HG02840 (cell line): ENCODE results near the gene XRCC6.
A peak's percentile ranks its signal among the peaks of the same experiment; 100 is the strongest.
"Not testable (repeated sequence)": the region's sequence is repeated elsewhere in the genome, so short reads cannot be mapped to it uniquely, and the experiment has no call there.

Source experiments
- ATAC-seq: cut with Tn5 transposase; IDR thresholded peaks from one replicate; pipeline ENCODE4 v1.9.1; 2021; ENCODE audit warnings: mild to moderate bottlenecking, moderate library complexity, moderate number of reproducible peaks; ENCODE audit not compliant: unreplicated experiment, low FRiP score

Gene XRCC6

DNA sequence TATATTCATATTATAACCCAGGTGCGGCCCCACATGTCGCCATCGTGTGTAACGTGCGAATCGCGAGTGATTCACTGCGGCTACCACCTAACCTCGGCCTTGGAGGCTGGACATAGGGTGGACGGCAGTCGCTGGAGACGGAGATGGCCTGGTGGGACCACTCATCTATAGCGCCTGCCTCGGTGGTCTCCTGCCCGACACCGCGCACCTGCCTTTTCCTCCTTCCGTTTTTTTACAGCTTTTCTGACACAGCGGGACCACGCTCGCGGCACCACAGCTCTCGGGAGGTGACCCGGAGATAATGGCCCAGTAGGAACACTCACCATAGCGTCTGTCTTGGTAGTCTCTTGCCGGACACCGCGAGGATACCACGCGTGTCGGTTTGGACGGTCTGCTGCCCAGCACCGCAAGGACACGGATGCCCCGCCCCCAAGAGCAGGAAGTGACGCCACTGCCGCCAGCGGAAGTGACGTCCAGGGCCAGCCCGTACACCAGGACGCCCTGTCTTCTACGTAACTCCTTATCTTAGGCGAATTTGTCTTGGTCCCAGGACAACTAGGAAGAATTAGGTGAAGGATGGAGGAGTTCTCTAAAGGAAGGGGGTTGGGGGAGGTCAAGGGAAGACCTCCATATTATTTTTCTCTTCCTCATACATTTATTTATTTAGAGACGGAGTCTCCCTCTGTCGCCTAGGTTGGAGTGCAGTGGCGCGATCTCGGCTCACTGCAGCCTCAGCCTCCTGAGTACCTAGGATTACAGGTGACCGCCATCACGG, 61.1 kb downstream of the XRCC6 start:
- peak; percentile 79 for ATAC-seq

DNA sequence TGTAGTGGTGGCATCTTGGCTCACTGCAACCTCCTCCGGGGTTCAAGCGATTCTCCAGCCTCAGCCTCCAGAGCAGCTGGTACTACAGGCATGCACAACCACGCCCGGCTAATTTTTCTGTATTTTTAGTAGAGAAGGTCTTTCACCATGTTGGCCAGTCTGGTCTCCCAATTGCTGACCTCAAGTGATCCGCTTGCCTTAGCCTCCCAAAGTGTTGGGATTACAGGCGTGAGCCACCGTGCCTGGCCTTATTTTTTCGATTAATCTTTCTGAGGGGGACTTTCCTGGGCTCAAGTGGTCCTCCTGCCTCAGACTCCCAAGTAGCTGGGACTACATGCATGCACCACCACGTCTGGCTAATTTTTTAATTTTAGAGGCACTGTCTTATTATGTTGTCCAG, 62.0 kb downstream of the XRCC6 start:
- ATAC-seq = no peak

DNA sequence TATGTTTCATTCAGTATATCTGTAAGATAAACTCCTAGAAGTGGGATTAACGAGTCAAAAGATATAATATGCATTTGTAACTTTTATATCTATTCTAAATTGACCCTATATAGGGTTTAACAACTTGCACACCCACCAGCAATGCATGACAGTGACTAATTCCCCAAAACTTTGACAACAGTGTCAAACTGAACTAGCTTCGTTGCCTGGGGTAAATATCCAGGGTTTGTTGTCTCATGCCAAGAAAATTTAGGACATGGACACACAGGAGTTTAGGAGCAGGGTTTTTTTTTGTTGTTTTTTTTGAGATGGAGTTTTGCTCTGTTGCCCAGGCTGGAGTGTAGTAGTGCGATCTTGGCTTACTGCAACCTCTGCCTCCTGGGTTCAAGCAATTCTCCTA, 62.5 kb downstream of the XRCC6 start:
- ATAC-seq = no peak

DNA sequence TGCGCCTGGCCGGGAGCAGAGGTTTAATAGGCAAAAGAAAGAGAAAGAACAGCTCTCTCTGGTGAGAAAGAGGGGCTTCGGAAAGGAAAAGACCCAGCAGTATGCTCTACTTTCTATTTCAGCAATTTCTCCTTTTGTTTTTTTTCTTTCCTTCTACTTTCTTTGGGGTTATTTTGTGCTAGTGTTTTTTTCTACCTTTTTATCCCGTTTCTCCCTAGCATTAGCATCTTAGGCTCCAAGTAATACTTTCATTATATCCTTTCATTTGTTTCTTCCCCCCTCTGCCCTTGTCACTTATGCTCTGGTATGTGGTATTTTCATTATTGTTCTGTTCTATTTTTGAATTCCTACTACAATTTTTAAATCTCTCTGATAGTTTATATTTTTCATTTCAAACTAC, 63.1 kb downstream of the XRCC6 start:
- no peak for ATAC-seq

DNA sequence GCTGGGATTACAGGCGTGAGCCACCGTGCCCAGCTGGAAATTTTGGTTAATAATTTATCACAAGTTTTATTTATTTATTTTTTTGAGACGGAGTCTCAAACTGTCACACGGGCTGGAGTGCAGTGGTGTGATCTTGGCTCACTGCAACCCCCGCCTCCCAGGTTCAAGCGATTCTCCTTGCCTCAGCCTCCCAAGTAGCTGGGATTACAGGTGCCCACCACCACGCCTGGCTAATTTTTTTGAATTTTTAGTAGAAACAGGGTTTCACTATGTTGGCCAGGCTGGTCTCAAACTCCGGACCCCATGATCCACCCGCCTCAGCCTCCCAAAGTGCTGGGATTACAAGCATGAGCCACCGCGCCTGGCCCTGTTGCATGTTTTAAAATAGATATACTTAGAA, 65.8 kb downstream of the XRCC6 start:
- ATAC-seq = not testable (repeated sequence)

DNA sequence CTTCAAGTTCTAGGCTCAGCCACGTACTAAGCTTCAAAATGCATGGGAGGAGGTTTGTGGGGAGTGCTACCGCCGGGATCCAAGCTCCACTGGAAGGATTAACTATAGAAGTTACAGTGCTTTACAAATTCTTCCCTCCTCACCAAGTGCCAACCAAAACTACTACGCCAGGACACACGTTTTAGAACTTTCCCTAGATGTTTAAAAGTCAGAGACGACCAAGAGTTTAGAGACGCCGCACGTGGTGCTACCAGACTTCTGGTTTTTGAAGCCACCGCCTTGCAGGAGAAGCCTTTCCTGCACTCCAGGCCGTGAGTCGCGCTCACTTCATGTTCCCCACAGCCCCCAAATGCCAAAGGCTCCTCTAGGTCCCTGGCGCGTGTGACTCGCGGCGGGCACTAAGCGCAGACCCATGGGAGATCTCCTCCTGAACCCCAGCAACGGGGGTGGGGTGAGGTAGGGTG, 66.8 kb downstream of the XRCC6 start:
- ATAC-seq = no peak

DNA sequence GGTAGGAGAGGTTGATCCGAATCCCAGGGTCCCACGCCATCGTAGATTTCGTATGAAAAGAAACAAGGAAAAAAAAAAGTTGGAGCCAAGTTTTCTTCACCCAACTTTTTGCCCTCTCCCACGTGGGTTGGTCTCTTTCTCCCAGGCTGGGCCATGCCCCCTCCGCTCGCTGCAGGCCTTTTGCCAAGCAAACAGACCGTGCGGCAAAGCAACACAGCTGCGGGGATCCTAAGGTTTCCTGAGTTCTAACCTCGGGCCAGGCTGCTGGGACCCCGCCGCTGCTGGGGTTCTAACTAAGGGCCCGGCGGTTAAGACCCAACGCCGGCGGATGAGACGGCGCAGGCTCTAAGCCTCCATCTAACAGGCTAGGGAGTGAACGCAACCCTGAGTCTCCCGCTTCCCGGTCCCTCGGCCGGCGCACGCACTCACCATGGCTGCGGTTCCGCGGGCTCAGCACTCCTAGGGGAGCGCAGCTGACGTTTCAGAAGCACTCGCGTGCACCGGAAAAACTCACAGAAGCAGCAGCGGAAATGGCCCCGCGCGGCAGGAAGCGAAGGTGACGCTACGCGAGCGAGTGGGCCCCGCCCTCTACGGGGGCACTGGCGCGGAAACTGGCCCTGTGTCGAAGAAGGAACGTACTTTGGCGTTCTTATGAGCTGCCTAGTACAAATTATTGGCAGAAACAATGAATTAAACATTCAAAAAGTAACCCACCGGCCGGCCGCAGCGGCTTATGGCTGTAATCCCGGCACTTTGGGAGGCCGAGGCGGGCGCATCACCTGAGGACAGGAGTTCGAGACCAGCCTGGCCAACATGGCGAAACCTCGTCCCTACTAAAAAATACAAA, 67.5 kb downstream of the XRCC6 start, which contains the start of gene SNU13:
SNU13 (minus strand) TSS at position 503 of the 847 bp plus-strand sequence; CDS start at position 432, 71 bp downstream.
- ATAC-seq = peak; percentile 81

DNA sequence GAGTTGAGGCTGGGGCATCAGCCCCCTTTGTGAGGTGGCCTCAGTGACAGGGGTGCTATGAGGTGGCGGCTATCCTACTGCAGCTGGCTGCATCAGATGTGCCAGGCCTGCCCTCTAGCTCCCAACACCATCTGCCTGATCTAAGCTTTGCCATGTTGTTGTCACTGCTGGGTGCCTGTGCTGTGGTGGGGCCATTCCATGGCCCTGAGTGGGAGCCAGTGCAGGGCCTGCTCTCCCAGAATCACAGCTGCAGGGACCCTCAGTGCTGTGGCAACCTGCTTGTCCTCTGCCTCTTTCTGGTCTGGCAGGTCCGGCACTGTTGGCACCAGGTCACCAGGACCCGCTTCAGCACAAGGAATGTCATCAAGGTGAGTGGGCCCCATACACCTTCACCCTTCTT, 69.4 kb downstream of the XRCC6 start:
- no peak for ATAC-seq

DNA sequence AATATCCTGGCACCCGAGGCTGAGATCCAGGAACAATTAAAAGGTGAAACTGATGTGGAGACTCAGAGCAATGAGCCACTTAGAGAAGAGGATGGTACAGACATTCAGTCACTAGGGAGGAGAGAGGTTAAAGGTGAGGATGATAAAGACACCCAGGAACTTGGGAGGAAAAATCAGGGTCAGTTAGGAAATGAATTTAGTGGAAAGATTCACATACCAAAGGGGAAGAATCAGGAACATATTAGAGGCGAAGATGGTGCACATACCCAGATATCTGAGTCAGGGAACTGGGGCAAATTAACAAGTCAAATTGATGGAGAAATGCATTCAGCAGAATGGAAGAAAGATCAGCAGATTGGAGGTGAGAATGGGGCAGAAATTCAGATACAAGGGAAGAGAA, 74.1 kb downstream of the XRCC6 start:
- ATAC-seq = no peak

DNA sequence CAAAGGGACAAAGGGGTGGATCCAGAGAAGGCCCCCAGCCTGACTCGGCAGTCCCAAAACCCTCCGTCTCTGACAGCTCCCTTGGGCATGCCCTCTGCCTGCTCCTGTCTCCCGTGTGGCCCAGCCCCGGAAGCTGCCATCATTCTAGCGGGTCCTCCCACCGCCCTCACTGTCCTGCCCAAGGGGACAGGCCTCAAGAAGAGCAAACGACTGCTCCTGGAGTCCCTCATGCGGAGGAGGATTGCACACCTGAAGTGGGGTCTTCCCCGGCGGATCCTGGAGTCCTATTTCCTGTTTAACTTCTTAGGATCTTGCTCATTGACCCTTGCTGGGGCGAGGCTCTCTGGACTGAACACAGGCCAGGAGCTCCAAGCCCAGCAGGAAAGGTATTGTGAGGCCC, 75.6 kb downstream of the XRCC6 start:
- no peak for ATAC-seq

DNA sequence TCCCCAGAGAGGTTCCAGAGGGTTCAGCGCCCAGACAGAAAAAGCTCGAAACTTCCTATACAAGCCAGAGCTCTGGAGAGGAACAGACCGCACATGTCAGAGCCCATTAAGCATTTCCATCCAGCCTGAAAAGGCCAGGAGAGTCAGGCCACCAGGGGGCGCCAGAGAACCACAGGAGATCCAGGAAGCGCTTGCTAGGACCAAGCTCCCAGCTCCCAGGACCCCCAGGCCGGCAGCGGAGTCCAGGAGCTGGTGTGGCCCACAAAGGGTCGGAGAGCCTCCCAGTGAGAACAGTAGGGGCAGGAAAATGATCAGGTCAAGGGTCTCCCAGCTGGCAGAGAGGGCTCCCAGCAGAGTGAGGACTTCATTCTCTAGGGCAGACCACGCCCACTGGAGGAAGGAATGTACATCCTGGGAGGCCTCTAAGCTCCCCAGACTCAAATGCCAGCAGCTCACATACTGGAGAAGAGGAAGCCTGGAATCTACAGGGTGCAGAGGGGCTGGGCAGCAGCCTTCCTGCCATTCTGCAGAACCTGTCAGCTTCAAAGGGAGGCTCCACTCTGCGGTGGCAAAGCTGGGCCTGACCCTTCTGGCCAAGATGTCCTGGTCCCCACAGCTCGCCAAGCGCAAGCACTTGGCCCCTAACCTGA, 76.2 kb downstream of the XRCC6 start:
- ATAC-seq = no peak

DNA sequence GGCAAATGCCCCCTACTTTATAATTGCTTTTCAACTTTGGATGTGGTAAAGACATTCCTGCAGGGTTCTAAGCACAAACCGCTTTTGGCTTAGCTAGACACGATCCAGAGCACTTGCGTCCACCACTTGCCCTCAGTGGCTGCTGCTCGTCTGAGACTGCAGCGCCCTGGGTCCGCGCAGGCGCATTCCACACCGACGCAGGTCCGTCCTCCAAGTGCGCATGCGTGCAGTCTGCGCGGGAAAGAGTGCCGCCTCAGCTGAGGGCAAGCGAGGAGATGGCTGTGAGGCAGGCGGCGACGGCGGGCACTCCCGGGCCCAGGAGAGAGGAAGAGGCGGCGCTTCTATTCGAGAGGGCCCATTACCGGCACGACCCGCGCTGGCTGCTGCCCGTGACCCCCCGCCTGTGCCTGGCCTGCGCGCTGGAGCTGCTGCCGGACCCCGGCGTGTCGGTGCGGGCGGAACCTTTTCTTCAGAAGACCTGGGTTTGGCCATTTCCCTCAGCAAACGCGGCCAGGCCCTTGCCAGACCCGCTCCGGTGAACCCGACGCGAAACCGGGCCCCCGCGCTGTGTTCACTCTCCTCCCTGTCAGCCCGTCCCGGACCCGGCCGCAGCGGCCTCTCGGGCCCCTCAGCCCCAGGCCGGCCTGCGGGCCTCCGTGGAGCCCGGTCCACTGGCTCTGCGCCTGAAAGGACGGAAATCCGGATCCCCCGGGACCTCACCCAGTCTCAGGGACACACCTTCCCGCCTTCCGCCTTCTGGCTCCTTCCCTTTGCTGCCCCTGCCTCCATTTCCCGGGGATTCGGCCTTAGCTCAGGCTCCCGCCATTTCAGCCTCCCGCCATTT, 78.4 kb downstream of the XRCC6 start, which contains the start of gene MEI1:
MEI1 (plus strand) TSS at position 240 of the 844 bp plus-strand sequence; CDS start at position 276, 36 bp downstream.
- ATAC-seq = no peak

DNA sequence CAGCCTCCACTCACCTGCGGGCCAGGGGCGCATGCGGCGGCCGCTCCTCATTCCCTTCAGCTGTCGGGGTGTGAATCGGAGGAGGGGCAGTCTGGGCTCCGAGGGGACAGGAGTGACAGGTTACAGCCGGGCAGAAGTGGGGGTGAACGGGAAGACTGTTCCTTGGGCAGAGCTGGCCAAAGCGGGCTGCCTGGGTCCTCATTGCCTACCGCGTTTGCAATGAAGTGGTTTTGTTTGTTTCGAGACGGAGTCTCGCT, 78.9 kb downstream of the XRCC6 start:
- no peak for ATAC-seq

DNA sequence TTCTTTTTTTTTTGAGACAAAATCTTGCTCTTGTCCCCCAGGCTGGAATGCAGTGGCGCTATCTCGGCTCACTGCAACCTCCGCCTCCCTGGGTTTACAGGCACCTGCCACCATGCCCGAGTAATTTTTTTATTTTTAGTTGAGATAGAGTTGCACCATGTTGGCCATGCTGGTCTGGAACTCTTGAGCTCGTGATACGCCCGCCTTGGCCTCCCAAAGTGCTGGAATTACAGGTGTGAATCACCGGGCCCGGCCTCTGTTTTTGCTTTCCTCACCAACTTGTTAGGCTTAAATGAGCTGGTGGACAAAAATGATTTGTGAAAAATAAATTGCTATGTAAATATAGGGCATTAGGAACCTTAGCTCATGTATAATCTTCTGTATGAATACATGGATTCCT, 81.7 kb downstream of the XRCC6 start:
- ATAC-seq = no peak

DNA sequence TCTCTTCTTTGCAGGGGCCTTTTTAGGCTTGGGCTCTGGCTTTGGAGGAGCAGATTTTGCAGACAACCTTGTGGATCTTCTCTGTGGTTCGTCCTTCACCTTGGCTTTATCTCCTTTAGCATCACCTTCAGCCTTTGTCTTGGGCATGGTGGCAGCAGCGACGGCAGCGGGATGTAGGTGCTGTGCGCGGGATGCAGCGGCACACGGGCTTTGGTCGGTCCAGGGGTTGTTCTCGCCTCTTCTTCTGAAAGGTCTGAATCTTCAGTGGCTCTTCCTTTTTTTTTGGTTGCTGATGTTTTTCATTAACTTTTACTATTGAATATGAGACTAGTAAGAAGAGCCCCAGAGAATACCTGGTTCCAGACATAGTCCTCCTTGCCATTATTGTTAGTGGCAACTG, 88.2 kb downstream of the XRCC6 start:
- ATAC-seq = no peak

DNA sequence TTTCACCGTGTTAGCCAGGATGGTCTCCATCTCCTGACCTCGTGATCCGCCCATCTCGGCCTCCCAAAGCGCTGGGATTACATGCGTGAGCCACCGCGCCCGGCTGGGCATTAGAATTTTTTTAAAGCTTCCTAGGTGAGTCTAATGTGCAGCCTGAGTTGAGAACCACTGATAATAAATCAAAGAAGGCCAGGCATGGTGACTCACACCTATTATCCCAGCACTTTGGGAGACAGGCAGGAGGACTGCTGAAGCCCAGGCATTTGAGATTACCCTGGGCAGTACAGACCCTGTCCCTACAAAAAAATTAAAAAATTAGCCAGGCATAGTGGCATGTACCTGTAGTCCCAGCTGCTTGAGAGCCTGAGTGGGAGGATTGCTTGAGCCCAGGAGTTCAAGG, 91.9 kb downstream of the XRCC6 start:
- ATAC-seq = no peak
